HepG2 (cell line): ENCODE results near the gene NAGS. TPM values are rescaled to one million over a fixed set of nuclear protein-coding genes. Genes with fewer than 3 reads are reported as not detected.
A peak's percentile ranks its signal among the peaks of the same experiment; 100 is the strongest.

Experiments used
- ATF1 ChIP-seq: IDR thresholded peaks from 2 replicates; pipeline ENCODE4 v1.6.1; 2016; ENCODE audit warnings: mild to moderate bottlenecking, control low read depth
- BRCA1 ChIP-seq: sonication (generic); formaldehyde crosslinking; IDR thresholded peaks from 2 replicates; pipeline ENCODE4 v1.4.0; 2020; ENCODE audit warnings: missing genetic modification reagents
- CBX2 ChIP-seq, 2 experiments: fragments of 200-600 bp in 1 of 2; sonication (generic); formaldehyde crosslinking in 1 of 2; IDR thresholded peaks; 2 replicates each; pipeline versions ENCODE4 v1.7.0 to v1.8.1; 2018 to 2022; ENCODE audit warnings: low read depth in 2 of 2, low read length in 1 of 2, mild to moderate bottlenecking in 1 of 2, missing genetic modification reagents in 1 of 2
- FOXO1 ChIP-seq: sonication (generic); formaldehyde crosslinking; IDR thresholded peaks from 2 replicates; pipeline ENCODE4 v1.4.0; 2020; ENCODE audit warnings: missing genetic modification reagents
- HMGA1 ChIP-seq: sonication (generic); formaldehyde crosslinking; conservative IDR thresholded peaks from 2 replicates; pipeline ENCODE4 v1.4.0; 2020; ENCODE audit warnings: missing genetic modification reagents
- IKZF1 ChIP-seq: fragments of 450-650 bp; IDR thresholded peaks from 2 replicates; pipeline ENCODE4 v1.7.1; 2016
- KLF11 ChIP-seq: IDR thresholded peaks from 2 replicates; pipeline ENCODE4 v1.6.1; 2016; ENCODE audit warnings: missing compliant biosample characterization
- NR1H2 ChIP-seq: sonication (generic); formaldehyde crosslinking; IDR thresholded peaks from 2 replicates; pipeline ENCODE4 v1.8.1; 2022; ENCODE audit warnings: low read depth, missing genetic modification reagents, borderline replicate concordance
- RBFOX2 ChIP-seq: fragments of 200-400 bp; formaldehyde crosslinking; IDR thresholded peaks from 2 replicates; pipeline ENCODE4 v1.6.1; 2017; ENCODE audit warnings: low read depth, mild to moderate bottlenecking, low read length
- ZFX ChIP-seq: sonication (generic); formaldehyde crosslinking; IDR thresholded peaks from 2 replicates; pipeline ENCODE4 v1.4.0; 2020; ENCODE audit warnings: mild to moderate bottlenecking, low read depth, missing genetic modification reagents, moderate library complexity
- ZNF207 ChIP-seq: fragments of 450-650 bp; IDR thresholded peaks from 2 replicates; pipeline ENCODE4 v1.6.1; 2016; ENCODE audit warnings: antibody characterized with exemption, borderline replicate concordance
- polyA plus RNA-seq, 8 experiments: library from polyadenylated mRNA; depleted of rRNA in 3 of 8; stranded (reverse) in 7 of 8; unstranded in 1 of 8; fragments of >200 nt; fragmentation: Illumina TruSeq in 4 of 8; extraction: Trizol in 4 of 8; gene quantifications; 2 replicates each; pipeline versions ENCODE4 v1.2.1 to v1.2.3, GENCODE V29; 2011 to 2016; ENCODE audit warnings: low read depth in 4 of 8, missing spikeins in 1 of 8, mixed read lengths in 1 of 8; ENCODE audit not compliant: insufficient read depth in 1 of 8
- total RNA-seq, 5 experiments: library from RNA; depleted of rRNA; stranded (reverse); fragments of >200 nt; fragmentation: Illumina TruSeq; extraction: Trizol; gene quantifications; 2 replicates each; pipeline ENCODE4 v1.2.3, GENCODE V29; 2016; ENCODE audit warnings: low read depth in 1 of 5
- TF ChIP-seq, protein P1 (sequence below): sonication (generic); formaldehyde crosslinking; conservative IDR thresholded peaks from 2 replicates; pipeline ENCODE4 v1.4.0; 2020; ENCODE audit warnings: mild to moderate bottlenecking, missing genetic modification reagents, moderate library complexity
- TF ChIP-seq, protein P2 (sequence below): sonication (generic); formaldehyde crosslinking; IDR thresholded peaks from 2 replicates; pipeline ENCODE4 v1.5.0; 2020; ENCODE audit warnings: mild to moderate bottlenecking, missing genetic modification reagents
- TF ChIP-seq, protein P3 (sequence below): sonication (generic); formaldehyde crosslinking; IDR thresholded peaks from 2 replicates; pipeline ENCODE4 v1.4.0; 2020; ENCODE audit warnings: missing genetic modification reagents
- TF ChIP-seq, protein P4 (sequence below): sonication (generic); formaldehyde crosslinking; IDR thresholded peaks from 2 replicates; pipeline ENCODE4 v1.8.0; 2022; ENCODE audit warnings: missing genetic modification reagents, mild to moderate bottlenecking, moderate library complexity, borderline replicate concordance
- TF ChIP-seq, protein P5 (sequence below): sonication (generic); formaldehyde crosslinking; IDR thresholded peaks from 2 replicates; pipeline ENCODE4 v1.9.0; 2022; ENCODE audit warnings: missing genetic modification reagents, mild to moderate bottlenecking, borderline replicate concordance

The NAGS gene
- total and polyA plus RNA-seq, 2 of the 13 experiments (the other 11 are each of a cell fraction or from before 2014, with no cell fraction given): 4.3 to 5.1 TPM

DNA sequence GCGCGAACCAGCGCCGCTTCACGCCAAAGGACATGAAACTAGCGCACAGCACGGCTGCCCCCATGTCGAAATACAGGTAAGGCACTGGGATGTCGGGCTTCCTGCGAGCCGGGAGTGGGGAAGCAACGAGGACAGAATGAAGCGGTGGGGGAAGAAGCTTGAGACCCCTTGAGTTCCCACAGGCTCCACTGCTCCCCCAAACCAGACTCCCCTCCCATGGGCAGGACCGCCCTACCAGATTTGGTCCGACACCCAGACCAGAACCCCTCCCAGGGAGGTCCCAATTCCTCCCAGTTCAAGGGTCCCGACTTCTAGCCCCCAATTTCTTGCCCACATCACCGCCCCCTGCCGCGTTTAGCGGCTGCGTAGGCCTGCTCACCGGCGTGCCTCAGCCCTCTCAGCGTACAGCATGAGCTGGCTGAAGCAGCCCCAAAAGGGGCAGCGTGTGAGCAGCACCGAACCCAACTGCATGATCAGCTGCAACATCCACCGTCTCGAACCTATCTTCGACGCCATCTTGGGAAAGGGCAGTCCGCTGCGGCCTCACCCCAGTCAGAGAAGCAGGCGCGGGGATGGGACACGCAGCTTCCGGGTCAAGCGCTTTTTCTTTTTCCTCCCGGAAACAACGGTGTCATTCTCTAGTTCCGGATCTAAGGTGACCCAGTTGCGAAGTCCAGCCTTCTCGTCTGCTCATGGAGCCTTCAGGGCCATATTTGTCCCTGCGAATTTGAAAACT is 10.2 kb downstream of the NAGS start, which contains the start of gene TMEM101 (continued):
- TF ChIP-seq, protein P1, sequence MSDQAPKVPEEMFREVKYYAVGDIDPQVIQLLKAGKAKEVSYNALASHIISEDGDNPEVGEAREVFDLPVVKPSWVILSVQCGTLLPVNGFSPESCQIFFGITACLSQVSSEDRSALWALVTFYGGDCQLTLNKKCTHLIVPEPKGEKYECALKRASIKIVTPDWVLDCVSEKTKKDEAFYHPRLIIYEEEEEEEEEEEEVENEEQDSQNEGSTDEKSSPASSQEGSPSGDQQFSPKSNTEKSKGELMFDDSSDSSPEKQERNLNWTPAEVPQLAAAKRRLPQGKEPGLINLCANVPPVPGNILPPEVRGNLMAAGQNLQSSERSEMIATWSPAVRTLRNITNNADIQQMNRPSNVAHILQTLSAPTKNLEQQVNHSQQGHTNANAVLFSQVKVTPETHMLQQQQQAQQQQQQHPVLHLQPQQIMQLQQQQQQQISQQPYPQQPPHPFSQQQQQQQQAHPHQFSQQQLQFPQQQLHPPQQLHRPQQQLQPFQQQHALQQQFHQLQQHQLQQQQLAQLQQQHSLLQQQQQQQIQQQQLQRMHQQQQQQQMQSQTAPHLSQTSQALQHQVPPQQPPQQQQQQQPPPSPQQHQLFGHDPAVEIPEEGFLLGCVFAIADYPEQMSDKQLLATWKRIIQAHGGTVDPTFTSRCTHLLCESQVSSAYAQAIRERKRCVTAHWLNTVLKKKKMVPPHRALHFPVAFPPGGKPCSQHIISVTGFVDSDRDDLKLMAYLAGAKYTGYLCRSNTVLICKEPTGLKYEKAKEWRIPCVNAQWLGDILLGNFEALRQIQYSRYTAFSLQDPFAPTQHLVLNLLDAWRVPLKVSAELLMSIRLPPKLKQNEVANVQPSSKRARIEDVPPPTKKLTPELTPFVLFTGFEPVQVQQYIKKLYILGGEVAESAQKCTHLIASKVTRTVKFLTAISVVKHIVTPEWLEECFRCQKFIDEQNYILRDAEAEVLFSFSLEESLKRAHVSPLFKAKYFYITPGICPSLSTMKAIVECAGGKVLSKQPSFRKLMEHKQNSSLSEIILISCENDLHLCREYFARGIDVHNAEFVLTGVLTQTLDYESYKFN (CRISPR knock-in tag): peak; percentile 73
- TF ChIP-seq BRCA1 (CRISPR knock-in tag) (no peak; the same call in 1 of the 2 replicates), FOXO1 (CRISPR knock-in tag) (peak; percentile 83; the same call in 1 of the 2 replicates), CBX2 (IDR thresholded peaks at IDR 0.05; ENCODE audit: low read depth, low read length) (no peak), CBX2 (CRISPR knock-in tag; IDR thresholded peaks at IDR 0.05; ENCODE audit: low read depth) (no peak), IKZF1 (no peak), ATF1 (CRISPR knock-in tag) (peak; percentile 97), ZNF207 (no peak), KLF11 (CRISPR knock-in tag) (peak; percentile 96), NR1H2 (CRISPR knock-in tag) (peak; percentile 44; the same call in 1 of the 2 replicates), HMGA1 (CRISPR knock-in tag) (no peak), ZFX (peak; percentile 91), RBFOX2 (peak; percentile 79)
- TF ChIP-seq, protein P2, sequence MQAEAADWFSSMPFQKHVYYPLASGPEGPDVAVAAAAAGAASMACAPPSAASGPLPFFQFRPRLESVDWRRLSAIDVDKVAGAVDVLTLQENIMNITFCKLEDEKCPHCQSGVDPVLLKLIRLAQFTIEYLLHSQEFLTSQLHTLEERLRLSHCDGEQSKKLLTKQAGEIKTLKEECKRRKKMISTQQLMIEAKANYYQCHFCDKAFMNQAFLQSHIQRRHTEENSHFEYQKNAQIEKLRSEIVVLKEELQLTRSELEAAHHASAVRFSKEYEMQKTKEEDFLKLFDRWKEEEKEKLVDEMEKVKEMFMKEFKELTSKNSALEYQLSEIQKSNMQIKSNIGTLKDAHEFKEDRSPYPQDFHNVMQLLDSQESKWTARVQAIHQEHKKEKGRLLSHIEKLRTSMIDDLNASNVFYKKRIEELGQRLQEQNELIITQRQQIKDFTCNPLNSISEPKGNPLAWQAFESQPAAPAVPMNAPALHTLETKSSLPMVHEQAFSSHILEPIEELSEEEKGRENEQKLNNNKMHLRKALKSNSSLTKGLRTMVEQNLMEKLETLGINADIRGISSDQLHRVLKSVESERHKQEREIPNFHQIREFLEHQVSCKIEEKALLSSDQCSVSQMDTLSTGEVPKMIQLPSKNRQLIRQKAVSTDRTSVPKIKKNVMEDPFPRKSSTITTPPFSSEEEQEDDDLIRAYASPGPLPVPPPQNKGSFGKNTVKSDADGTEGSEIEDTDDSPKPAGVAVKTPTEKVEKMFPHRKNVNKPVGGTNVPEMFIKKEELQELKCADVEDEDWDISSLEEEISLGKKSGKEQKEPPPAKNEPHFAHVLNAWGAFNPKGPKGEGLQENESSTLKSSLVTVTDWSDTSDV (CRISPR knock-in tag): no peak
- TF ChIP-seq, protein P3, sequence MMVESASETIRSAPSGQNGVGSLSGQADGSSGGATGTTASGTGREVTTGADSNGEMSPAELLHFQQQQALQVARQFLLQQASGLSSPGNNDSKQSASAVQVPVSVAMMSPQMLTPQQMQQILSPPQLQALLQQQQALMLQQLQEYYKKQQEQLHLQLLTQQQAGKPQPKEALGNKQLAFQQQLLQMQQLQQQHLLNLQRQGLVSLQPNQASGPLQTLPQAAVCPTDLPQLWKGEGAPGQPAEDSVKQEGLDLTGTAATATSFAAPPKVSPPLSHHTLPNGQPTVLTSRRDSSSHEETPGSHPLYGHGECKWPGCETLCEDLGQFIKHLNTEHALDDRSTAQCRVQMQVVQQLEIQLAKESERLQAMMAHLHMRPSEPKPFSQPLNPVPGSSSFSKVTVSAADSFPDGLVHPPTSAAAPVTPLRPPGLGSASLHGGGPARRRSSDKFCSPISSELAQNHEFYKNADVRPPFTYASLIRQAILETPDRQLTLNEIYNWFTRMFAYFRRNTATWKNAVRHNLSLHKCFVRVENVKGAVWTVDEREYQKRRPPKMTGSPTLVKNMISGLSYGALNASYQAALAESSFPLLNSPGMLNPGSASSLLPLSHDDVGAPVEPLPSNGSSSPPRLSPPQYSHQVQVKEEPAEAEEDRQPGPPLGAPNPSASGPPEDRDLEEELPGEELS (CRISPR knock-in tag): peak; percentile 64
- TF ChIP-seq, protein P4, sequence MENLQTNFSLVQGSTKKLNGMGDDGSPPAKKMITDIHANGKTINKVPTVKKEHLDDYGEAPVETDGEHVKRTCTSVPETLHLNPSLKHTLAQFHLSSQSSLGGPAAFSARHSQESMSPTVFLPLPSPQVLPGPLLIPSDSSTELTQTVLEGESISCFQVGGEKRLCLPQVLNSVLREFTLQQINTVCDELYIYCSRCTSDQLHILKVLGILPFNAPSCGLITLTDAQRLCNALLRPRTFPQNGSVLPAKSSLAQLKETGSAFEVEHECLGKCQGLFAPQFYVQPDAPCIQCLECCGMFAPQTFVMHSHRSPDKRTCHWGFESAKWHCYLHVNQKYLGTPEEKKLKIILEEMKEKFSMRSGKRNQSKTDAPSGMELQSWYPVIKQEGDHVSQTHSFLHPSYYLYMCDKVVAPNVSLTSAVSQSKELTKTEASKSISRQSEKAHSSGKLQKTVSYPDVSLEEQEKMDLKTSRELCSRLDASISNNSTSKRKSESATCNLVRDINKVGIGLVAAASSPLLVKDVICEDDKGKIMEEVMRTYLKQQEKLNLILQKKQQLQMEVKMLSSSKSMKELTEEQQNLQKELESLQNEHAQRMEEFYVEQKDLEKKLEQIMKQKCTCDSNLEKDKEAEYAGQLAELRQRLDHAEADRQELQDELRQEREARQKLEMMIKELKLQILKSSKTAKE (CRISPR knock-in tag): no peak
- TF ChIP-seq, protein P5, sequence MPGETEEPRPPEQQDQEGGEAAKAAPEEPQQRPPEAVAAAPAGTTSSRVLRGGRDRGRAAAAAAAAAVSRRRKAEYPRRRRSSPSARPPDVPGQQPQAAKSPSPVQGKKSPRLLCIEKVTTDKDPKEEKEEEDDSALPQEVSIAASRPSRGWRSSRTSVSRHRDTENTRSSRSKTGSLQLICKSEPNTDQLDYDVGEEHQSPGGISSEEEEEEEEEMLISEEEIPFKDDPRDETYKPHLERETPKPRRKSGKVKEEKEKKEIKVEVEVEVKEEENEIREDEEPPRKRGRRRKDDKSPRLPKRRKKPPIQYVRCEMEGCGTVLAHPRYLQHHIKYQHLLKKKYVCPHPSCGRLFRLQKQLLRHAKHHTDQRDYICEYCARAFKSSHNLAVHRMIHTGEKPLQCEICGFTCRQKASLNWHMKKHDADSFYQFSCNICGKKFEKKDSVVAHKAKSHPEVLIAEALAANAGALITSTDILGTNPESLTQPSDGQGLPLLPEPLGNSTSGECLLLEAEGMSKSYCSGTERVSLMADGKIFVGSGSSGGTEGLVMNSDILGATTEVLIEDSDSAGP (CRISPR knock-in tag): peak; percentile 96
